BLaER1 (cell line): ENCODE data around the gene RNASE7.

ENCODE experiments used
- H3K27ac ChIP-seq: shearing (Covaris generic); formaldehyde crosslinking; 2 replicates; pipeline ENCODE4 v1.8.1; 2022
- H3K27me3 ChIP-seq: shearing (Covaris generic); formaldehyde crosslinking; 2 replicates; pipeline ENCODE4 v1.8.1; 2022
- H3K36me3 ChIP-seq: shearing (Covaris generic); formaldehyde crosslinking; 2 replicates; pipeline ENCODE4 v1.8.1; 2022
- H3K4me1 ChIP-seq: shearing (Covaris generic); formaldehyde crosslinking; 2 replicates; pipeline ENCODE4 v1.8.1; 2022
- H3K4me2 ChIP-seq: shearing (Covaris generic); formaldehyde crosslinking; 2 replicates; pipeline ENCODE4 v1.8.1; 2022
- H3K4me3 ChIP-seq: shearing (Covaris generic); formaldehyde crosslinking; 2 replicates; pipeline ENCODE4 v1.8.1; 2022
- H3K9ac ChIP-seq: shearing (Covaris generic); formaldehyde crosslinking; 2 replicates; pipeline ENCODE4 v1.8.1; 2022
- H3K9me3 ChIP-seq: shearing (Covaris generic); formaldehyde crosslinking; 2 replicates; pipeline ENCODE4 v1.8.1; 2022
- H4K20me1 ChIP-seq: shearing (Covaris generic); formaldehyde crosslinking; 2 replicates; pipeline ENCODE4 v1.8.1; 2022
- Cebpa-rat ChIP-seq: shearing (Covaris generic); IDR thresholded peaks from 2 replicates; pipeline ENCODE4 v1.8.1; 2022

Gene RNASE7

GRCh38 chr14:21042918-21043317, 756 bp downstream of the RNASE7 start:
- no peak for TF ChIP-seq Cebpa-rat
- Histone ChIP-seq H3K9me3 (no peaks in the 10 kb centered on the region), H3K9ac (no peak overlapping the region)

GRCh38 chr14:21043387-21043973, 1.3 kb downstream of the RNASE7 start:
- TF ChIP-seq Cebpa-rat = no peak
- H3K4me1 ChIP-seq = peaks cover 12% of the 10 kb centered on the region
- H3K9me3 ChIP-seq = no peaks in the 10 kb centered on the region
- no peak overlapping the region for H3K27ac ChIP-seq
- no peaks in the 10 kb centered on the region for H3K27me3 ChIP-seq
- H3K4me3 ChIP-seq = no peak overlapping the region
- no peak overlapping the region for H3K4me2 ChIP-seq
- H3K9ac ChIP-seq = no peak overlapping the region
- H3K36me3 ChIP-seq = no peaks in the 10 kb centered on the region
- no peaks in the 10 kb centered on the region for H4K20me1 ChIP-seq

More at GRCh38 chr14:21042918-21043317, 756 bp downstream of the RNASE7 start:
- Histone ChIP-seq H3K4me1 (peaks cover 12% of the 10 kb centered on the region), H4K20me1 (no peaks in the 10 kb centered on the region), H3K27ac (no peak overlapping the region), H3K36me3 (no peaks in the 10 kb centered on the region), H3K27me3 (no peaks in the 10 kb centered on the region), H3K4me2 (no peak overlapping the region), H3K4me3 (no peak overlapping the region)

GRCh38 chr14:21043974-21044618, 1.9 kb downstream of the RNASE7 start:
- H3K4me2 ChIP-seq = peak overlapping the region; percentile 38
- no peaks in the 10 kb centered on the region for H3K9me3 ChIP-seq
- no peaks in the 10 kb centered on the region for H4K20me1 ChIP-seq
- no peak overlapping the region for H3K4me3 ChIP-seq
- H3K27ac ChIP-seq = no peak overlapping the region
- H3K36me3 ChIP-seq = no peaks in the 10 kb centered on the region
- TF ChIP-seq Cebpa-rat = peak; percentile 56; the same call in 1 of the 2 replicates
- no peaks in the 10 kb centered on the region for H3K27me3 ChIP-seq
- peaks cover 12% of the 10 kb centered on the region for H3K4me1 ChIP-seq
- H3K9ac ChIP-seq = no peak overlapping the region

- H3K27ac ChIP-seq = no peak overlapping the region
- no peak overlapping the region for H3K9ac ChIP-seq
- H3K4me3 ChIP-seq = no peak overlapping the region
- H3K4me2 ChIP-seq = no peak overlapping the region
- peaks cover 12% of the 10 kb centered on the region for H3K4me1 ChIP-seq
- H3K27me3 ChIP-seq = no peaks in the 10 kb centered on the region
- no peaks in the 10 kb centered on the region for H3K36me3 ChIP-seq
- H3K9me3 ChIP-seq = no peaks in the 10 kb centered on the region
- no peak for TF ChIP-seq Cebpa-rat
- no peaks in the 10 kb centered on the region for H4K20me1 ChIP-seq
These were observed 5.2 kb downstream of the RNASE7 start for GRCh38 chr14:21047378-21047781.

GRCh38 chr14:21048638-21049037, 6.5 kb downstream of the RNASE7 start:
- Histone ChIP-seq H3K4me3 (no peak overlapping the region), H3K4me2 (no peak overlapping the region), H3K4me1 (peaks cover 12% of the 10 kb centered on the region), H3K27me3 (no peaks in the 10 kb centered on the region), H3K27ac (no peak overlapping the region), H3K9ac (no peak overlapping the region), H3K9me3 (no peaks in the 10 kb centered on the region), H3K36me3 (no peaks in the 10 kb centered on the region), H4K20me1 (no peaks in the 10 kb centered on the region)
- TF ChIP-seq Cebpa-rat = no peak

- no peaks in the 10 kb centered on the region for H3K9me3 ChIP-seq
- H3K27ac ChIP-seq = no peak overlapping the region
- no peak overlapping the region for H3K9ac ChIP-seq
- H3K4me2 ChIP-seq = no peak overlapping the region
- no peak for TF ChIP-seq Cebpa-rat
- H3K4me1 ChIP-seq = peaks cover 8% of the 10 kb centered on the region
- H4K20me1 ChIP-seq = no peaks in the 10 kb centered on the region
- H3K27me3 ChIP-seq = no peaks in the 10 kb centered on the region
- no peaks in the 10 kb centered on the region for H3K36me3 ChIP-seq
- H3K4me3 ChIP-seq = no peak overlapping the region
These were observed 7.1 kb downstream of the RNASE7 start for GRCh38 chr14:21049271-21049673.

GRCh38 chr14:21050597-21050996, 8.4 kb downstream of the RNASE7 start:
- Histone ChIP-seq H3K4me2 (no peak overlapping the region), H3K27me3 (no peaks in the 10 kb centered on the region), H3K9me3 (no peaks in the 10 kb centered on the region), H3K4me1 (no peaks in the 10 kb centered on the region), H3K27ac (no peak overlapping the region), H3K36me3 (no peaks in the 10 kb centered on the region), H3K9ac (no peak overlapping the region), H3K4me3 (no peak overlapping the region), H4K20me1 (no peaks in the 10 kb centered on the region)
- TF ChIP-seq Cebpa-rat = no peak

GRCh38 chr14:21053184-21054122, 11.3 kb downstream of the RNASE7 start:
- H3K36me3 ChIP-seq = no peaks in the 10 kb centered on the region
- H3K9me3 ChIP-seq = no peaks in the 10 kb centered on the region
- H3K4me3 ChIP-seq = no peak overlapping the region
- H3K27ac ChIP-seq = no peak overlapping the region
- H3K9ac ChIP-seq = no peak overlapping the region
- H3K4me2 ChIP-seq = no peak overlapping the region
- no peak for TF ChIP-seq Cebpa-rat
- H4K20me1 ChIP-seq = no peaks in the 10 kb centered on the region
- H3K27me3 ChIP-seq = no peaks in the 10 kb centered on the region
- no peaks in the 10 kb centered on the region for H3K4me1 ChIP-seq

- Histone ChIP-seq H3K9me3 (no peaks in the 10 kb centered on the region), H3K4me2 (no peak overlapping the region), H3K36me3 (no peaks in the 10 kb centered on the region), H3K9ac (no peak overlapping the region), H3K27ac (no peak overlapping the region), H3K27me3 (no peaks in the 10 kb centered on the region), H3K4me1 (no peaks in the 10 kb centered on the region), H3K4me3 (no peak overlapping the region), H4K20me1 (no peaks in the 10 kb centered on the region)
- no peak for TF ChIP-seq Cebpa-rat
These were observed 12.1 kb downstream of the RNASE7 start for GRCh38 chr14:21054123-21054767.
